Body of pancreas (tissue), 4 donors: ENCODE data around the gene LYG1. TPM values are rescaled to one million over a fixed set of nuclear protein-coding genes. Genes with fewer than 3 reads are reported as not detected.

Experiments
- ATAC-seq: fragments of 150-250 bp; one replicate; pipeline ENCODE4 v1.9.1; 2016
- DNase-seq, 4 donors: peaks; one replicate each; pipeline ENCODE4 v3.0.0-alpha.2; 2019
- H3K27ac ChIP-seq, 4 donors: fragments of 200-600 bp; sonication (generic); 1 replicate in 3 of 4; 2 replicates in 1 of 4; pipeline versions ENCODE4 v1.5.1 to v1.6.1; 2016 to 2019; ENCODE audit warnings: mild to moderate bottlenecking in 1 of 4, mixed read lengths in 1 of 4, moderate library complexity in 1 of 4
- H3K27me3 ChIP-seq, 2 donors: fragments of 200-600 bp; sonication (generic); one replicate each; pipeline ENCODE4 v1.6.0; 2016; ENCODE audit warnings: mild to moderate bottlenecking in 1 of 2
- H3K36me3 ChIP-seq, 2 donors: fragments of 200-600 bp; sonication (generic); replicated peaks in 1 of 2; 2 replicates each; pipeline ENCODE4 v1.5.1; 2016; ENCODE audit warnings: low read depth in 2 of 2; ENCODE audit not compliant: insufficient read depth in 1 of 2
- H3K4me1 ChIP-seq: fragments of 200-600 bp; sonication (generic); one replicate; pipeline ENCODE4 v1.6.0; 2016
- H3K4me3 ChIP-seq, 2 donors: fragments of 200-600 bp; sonication (generic); 1 replicate in 1 of 2; 2 replicates in 1 of 2; pipeline ENCODE4 v1.5.1; 2016 to 2019
- H3K9me3 ChIP-seq, 3 donors: fragments of 200-600 bp; sonication (generic); 1 replicate in 2 of 3; 2 replicates in 1 of 3; pipeline ENCODE4 v1.5.1; 2016
- CTCF ChIP-seq, 7 experiments: fragments of 450-650 bp in 4 of 7; fragments of 200-600 bp in 3 of 7; sonication (generic) in 3 of 7; IDR thresholded peaks; one replicate each; pipeline ENCODE4 v1.5.1; 2016 to 2019; ENCODE audit warnings: antibody characterized with exemption in 7 of 7
- POLR2A ChIP-seq, 3 donors: fragments of 450-650 bp; IDR thresholded peaks; one replicate each; pipeline ENCODE4 v1.6.1; 2016; ENCODE audit warnings: antibody characterized with exemption in 3 of 3, mild to moderate bottlenecking in 2 of 3
- WGBS, 2 donors: methylation state at CpG; one replicate each; pipeline ENCODE4 v1.1.5; 2017; 5-methylcytosine and 5-hydroxymethylcytosine counted together
- intact Hi-C: fragments of 100-400 bp; cut with DNase I; formaldehyde crosslinking; loops from one replicate; pipeline ENCODE4 v1.15.1; 2023
- total RNA-seq, 2 donors: library from RNA; depleted of rRNA; stranded (reverse); fragments of >200 nt; gene quantifications; one replicate each; pipeline ENCODE4 v1.1.0, GENCODE V29; 2016

The LYG1 gene
- total RNA-seq, 2 donors from 2014 or later, result 1.6 TPM; not detected in 1

- 71 to 85% methylated on average over 7 of the region's 7 CpGs for WGBS, 2 donors
- ATAC-seq (no peak), DNase-seq (no peak)
- Histone ChIP-seq H3K27me3 (no peaks in the 10 kb centered on the region), H3K36me3 (no peaks in the 10 kb centered on the region), H3K9me3 (no peaks in the 10 kb centered on the region), H3K27ac (no peak within 1 kb of the TSS), H3K4me1 (no peaks in the 10 kb centered on the region), H3K4me3 (no peak within 1 kb of the TSS)
- TF ChIP-seq POLR2A (IDR thresholded peaks at IDR 0.05), result no peak
- no peak for TF ChIP-seq CTCF (IDR thresholded peaks at IDR 0.05)
- intact Hi-C loops, result no loop called here
Observed at GRCh38 chr2:99255491-99256318, 45.3 kb downstream of the LYG1 start, which contains the start of gene LYG2. TSS of gene LYG2 (minus strand) at chr2:99255666. CDS start at chr2:99254260, 1,406 bp downstream.

- TF ChIP-seq POLR2A (IDR thresholded peaks at IDR 0.05) (no peak), CTCF (IDR thresholded peaks at IDR 0.05) (no peak)
- intact Hi-C loops, result no loop called here
- Histone ChIP-seq H3K27ac (no peak overlapping the region), H3K4me1 (no peaks in the 10 kb centered on the region), H3K36me3 (no peaks in the 10 kb centered on the region), H3K27me3 (no peaks in the 10 kb centered on the region), H3K9me3 (no peaks in the 10 kb centered on the region), H3K4me3 (no peak overlapping the region)
- 66 to 82% methylated on average over 2 of the region's 2 CpGs for WGBS, 2 donors
- ATAC-seq (no peak), DNase-seq (no peak)
Observed at GRCh38 chr2:99249951-99250350, 51.0 kb downstream of the LYG1 start.

GRCh38 chr2:99242151-99242550 is 58.8 kb downstream of the LYG1 start:
- intact Hi-C loops, result no loop called here
- H3K4me1 ChIP-seq, result no peaks in the 10 kb centered on the region
- no peaks in the 10 kb centered on the region for H3K9me3 ChIP-seq
- WGBS, 2 donors, result 85 to 92% methylated on average over 6 of the region's 6 CpGs
- ATAC-seq, result no peak
- H3K36me3 ChIP-seq, result no peaks in the 10 kb centered on the region
- TF ChIP-seq POLR2A (IDR thresholded peaks at IDR 0.05) (no peak), CTCF (IDR thresholded peaks at IDR 0.05) (no peak)
- H3K4me3 ChIP-seq, result no peak overlapping the region
- DNase-seq, result no peak
- H3K27me3 ChIP-seq, result no peaks in the 10 kb centered on the region
- H3K27ac ChIP-seq, result no peak overlapping the region

GRCh38 chr2:99240431-99240830 is 60.6 kb downstream of the LYG1 start:
- DNase-seq, result no peak
- Histone ChIP-seq H3K27ac (no peak overlapping the region), H3K9me3 (no peaks in the 10 kb centered on the region), H3K4me1 (no peaks in the 10 kb centered on the region), H3K4me3 (no peak overlapping the region), H3K27me3 (no peaks in the 10 kb centered on the region), H3K36me3 (no peaks in the 10 kb centered on the region)
- intact Hi-C loops, result no loop called here
- TF ChIP-seq POLR2A (IDR thresholded peaks at IDR 0.05) (no peak), CTCF (IDR thresholded peaks at IDR 0.05) (no peak)
- 84 to 86% methylated on average over 6 of the region's 6 CpGs for WGBS, 2 donors
- no peak for ATAC-seq

GRCh38 chr2:99238599-99238998 is 62.4 kb downstream of the LYG1 start:
- Histone ChIP-seq H3K4me1 (no peaks in the 10 kb centered on the region), H3K36me3 (no peaks in the 10 kb centered on the region), H3K9me3 (no peaks in the 10 kb centered on the region), H3K27me3 (no peaks in the 10 kb centered on the region), H3K4me3 (no peak overlapping the region), H3K27ac (no peak overlapping the region)
- DNase-seq (no peak), ATAC-seq (no peak)
- intact Hi-C loops, result no loop called here
- 93 to 97% methylated on average over 6 of the region's 6 CpGs for WGBS, 2 donors
- TF ChIP-seq POLR2A (IDR thresholded peaks at IDR 0.05) (no peak), CTCF (IDR thresholded peaks at IDR 0.05) (no peak)
